Measurements from ENCODE around the gene TMEM212. TPM values are rescaled to one million over a fixed set of nuclear protein-coding genes. Genes with fewer than 3 reads are reported as not detected.
A peak's percentile ranks its signal among the peaks of the same experiment; 100 is the strongest.

The TMEM212 gene
- total and polyA plus RNA-seq, 12 donors, result 0.06 TPM; not detected in 11

DNA sequence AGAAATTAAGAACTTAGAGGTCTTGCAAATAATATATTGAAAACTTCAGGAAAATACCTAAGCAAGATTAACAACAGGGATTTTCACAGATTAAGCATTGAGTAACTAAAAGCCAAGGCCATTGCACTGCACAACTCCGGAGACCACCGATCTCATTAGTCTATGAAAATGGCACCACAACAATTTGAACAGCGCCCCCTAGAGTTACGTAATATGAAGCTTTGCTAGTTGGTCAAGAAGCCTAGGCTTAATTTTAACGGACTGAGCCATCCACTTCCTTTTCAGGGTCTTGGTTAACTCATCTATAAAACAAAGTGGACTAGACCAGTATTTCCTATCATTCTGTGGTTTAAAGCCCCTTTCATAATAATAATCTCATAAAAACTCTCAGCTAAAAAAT, 24.8 kb downstream of the TMEM212 start:
- H3K9me3 ChIP-seq (replicated peaks in 1 of 3), result no peaks in the 10 kb centered on the region
- no peak overlapping the region for H3K4me3 ChIP-seq
- DNase-seq, result no peak
- no peaks in the 10 kb centered on the region for H3K36me3 ChIP-seq (replicated peaks in 1 of 2)
- no peak overlapping the region for H3K27ac ChIP-seq
- intact Hi-C loops (cut with DNase I), result no loop called here
- H3K4me1 ChIP-seq (replicated peaks in 1 of 2), result no peaks in the 10 kb centered on the region
- no peak for TF ChIP-seq POLR2A (IDR thresholded peaks at IDR 0.05)
- TF ChIP-seq, protein P1, sequence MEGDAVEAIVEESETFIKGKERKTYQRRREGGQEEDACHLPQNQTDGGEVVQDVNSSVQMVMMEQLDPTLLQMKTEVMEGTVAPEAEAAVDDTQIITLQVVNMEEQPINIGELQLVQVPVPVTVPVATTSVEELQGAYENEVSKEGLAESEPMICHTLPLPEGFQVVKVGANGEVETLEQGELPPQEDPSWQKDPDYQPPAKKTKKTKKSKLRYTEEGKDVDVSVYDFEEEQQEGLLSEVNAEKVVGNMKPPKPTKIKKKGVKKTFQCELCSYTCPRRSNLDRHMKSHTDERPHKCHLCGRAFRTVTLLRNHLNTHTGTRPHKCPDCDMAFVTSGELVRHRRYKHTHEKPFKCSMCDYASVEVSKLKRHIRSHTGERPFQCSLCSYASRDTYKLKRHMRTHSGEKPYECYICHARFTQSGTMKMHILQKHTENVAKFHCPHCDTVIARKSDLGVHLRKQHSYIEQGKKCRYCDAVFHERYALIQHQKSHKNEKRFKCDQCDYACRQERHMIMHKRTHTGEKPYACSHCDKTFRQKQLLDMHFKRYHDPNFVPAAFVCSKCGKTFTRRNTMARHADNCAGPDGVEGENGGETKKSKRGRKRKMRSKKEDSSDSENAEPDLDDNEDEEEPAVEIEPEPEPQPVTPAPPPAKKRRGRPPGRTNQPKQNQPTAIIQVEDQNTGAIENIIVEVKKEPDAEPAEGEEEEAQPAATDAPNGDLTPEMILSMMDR (IDR thresholded peaks at IDR 0.05), result peak in 2 of 6 experiments; percentile 6 to 24
- WGBS, 4 donors, result 70 to 83% (median 77%) methylated on average over 5 of the region's 5 CpGs
- no peaks in the 10 kb centered on the region for H3K27me3 ChIP-seq

DNA sequence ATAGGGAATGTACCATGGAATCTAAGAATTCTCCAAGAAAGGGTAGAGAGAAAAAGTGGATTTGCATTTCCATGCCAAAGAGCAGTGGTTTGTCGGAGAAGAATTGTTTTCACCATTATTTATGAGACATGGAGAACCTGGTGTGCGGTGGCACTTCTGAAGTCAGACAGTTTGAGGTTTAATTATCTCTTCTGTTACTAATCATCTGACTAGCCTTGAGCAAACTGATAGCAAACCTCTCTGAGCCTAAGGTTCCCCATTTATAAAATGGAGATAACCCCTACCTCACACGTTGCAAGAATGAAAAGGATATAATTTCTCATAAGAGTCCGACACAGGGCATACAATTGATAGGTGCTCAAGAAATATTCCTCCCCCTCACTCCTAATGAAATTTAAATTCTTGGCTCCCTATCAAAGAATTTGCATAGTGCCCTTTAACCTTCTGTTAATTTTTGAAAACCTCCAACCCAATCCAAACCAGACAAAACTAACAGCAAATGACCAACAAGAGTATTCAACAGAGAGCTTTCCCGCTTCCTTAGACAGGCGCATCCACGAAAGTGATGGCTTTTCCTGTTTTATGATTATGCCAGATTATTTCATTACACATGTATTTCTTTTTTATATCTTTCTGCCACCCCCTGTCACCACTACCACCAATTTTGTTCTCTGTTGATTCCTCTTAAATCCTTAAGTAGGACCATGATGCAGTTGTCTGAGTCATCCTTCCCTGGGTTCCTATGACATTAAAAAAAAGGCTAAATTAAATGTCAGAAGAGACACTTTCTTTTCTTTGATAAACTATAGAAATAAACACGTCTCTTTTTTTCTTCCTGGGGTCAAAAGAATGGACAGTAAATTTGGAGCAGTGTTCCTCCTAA, 28.5 kb downstream of the TMEM212 start:
- Histone ChIP-seq H3K27ac (no peak overlapping the region), H3K36me3 (replicated peaks in 1 of 2) (no peaks in the 10 kb centered on the region), H3K9me3 (replicated peaks in 1 of 3) (no peaks in the 10 kb centered on the region), H3K4me1 (replicated peaks in 1 of 2) (peaks cover 0 to 7% of the 10 kb centered on the region in 2 donors), H3K4me3 (no peak overlapping the region), H3K27me3 (no peaks in the 10 kb centered on the region)
- no peak for DNase-seq
- WGBS, 4 donors, result 65 to 80% (median 74%) methylated on average over 8 of the region's 8 CpGs
- no peak for TF ChIP-seq POLR2A (IDR thresholded peaks at IDR 0.05)
- TF ChIP-seq, protein P1 (IDR thresholded peaks at IDR 0.05), result no peak
- intact Hi-C loops (cut with DNase I), result no loop called here

GRCh38 chr3:171873580-171873979, 30.4 kb downstream of the TMEM212 start:
- no peaks in the 10 kb centered on the region for H3K9me3 ChIP-seq (replicated peaks in 1 of 3)

DNA sequence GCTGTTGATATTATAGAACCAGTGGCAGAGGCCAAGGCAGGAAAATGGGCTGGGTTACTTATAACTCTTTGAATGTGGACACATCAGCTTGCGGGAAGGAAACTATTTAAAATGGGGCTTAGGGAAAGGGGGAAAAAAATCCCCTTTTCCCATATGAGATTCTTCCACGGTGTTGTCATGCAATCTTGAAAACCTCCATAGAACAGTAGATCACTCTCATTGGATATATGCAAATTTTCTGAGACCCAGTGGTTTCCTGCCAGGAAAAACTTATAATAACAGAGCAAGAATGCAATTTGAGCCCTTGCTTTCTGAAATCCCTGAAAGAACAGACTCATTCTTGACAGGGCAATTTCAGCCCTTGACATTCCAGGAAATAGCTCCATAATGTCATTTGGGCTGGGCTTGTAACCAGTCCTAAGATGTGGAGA, 31.1 kb downstream of the TMEM212 start:
- H3K27ac ChIP-seq, result peak overlapping the region in 3 of 5 donors; percentile 11 to 72 (median 58)
- 55 to 62% (median 55%) methylated on average over 2 of the region's 2 CpGs for WGBS, 4 donors
- DNase-seq, result peak in 1 of 7 donors; percentile 34
- no peaks in the 10 kb centered on the region for H3K9me3 ChIP-seq (replicated peaks in 1 of 3)
- H3K27me3 ChIP-seq, result no peaks in the 10 kb centered on the region
- H3K4me3 ChIP-seq, result no peak overlapping the region
- intact Hi-C loops (cut with DNase I), result no loop called here
- H3K4me1 ChIP-seq (replicated peaks in 1 of 2), result peaks cover 0 to 7% of the 10 kb centered on the region in 2 donors
- TF ChIP-seq, protein P1 (IDR thresholded peaks at IDR 0.05), result no peak
- no peak for TF ChIP-seq POLR2A (IDR thresholded peaks at IDR 0.05)
- no peaks in the 10 kb centered on the region for H3K36me3 ChIP-seq (replicated peaks in 1 of 2)

More at GRCh38 chr3:171873580-171873979, 30.4 kb downstream of the TMEM212 start:
- Histone ChIP-seq H3K27ac (peak overlapping the region in 2 of 5 donors; percentile 58 to 72), H3K4me3 (no peak overlapping the region), H3K4me1 (replicated peaks in 1 of 2) (peaks cover 0 to 7% of the 10 kb centered on the region in 2 donors), H3K36me3 (replicated peaks in 1 of 2) (no peaks in the 10 kb centered on the region), H3K27me3 (no peaks in the 10 kb centered on the region)
- intact Hi-C loops (cut with DNase I), result no loop called here
- no peak for DNase-seq
- WGBS, 4 donors, result 61 to 78% (median 69%) methylated on average over 1 of the region's 1 CpG
- TF ChIP-seq POLR2A (IDR thresholded peaks at IDR 0.05), result no peak
- TF ChIP-seq, protein P1 (IDR thresholded peaks at IDR 0.05), result no peak

Data from adrenal gland (tissue), 12 donors.